ENCODE data around the gene ENTPD3. TPM values are rescaled to one million over a fixed set of nuclear protein-coding genes. Genes with fewer than 3 reads are reported as not detected.

ENTPD3 gene
- total RNA-seq, 1 donor from 2014 or later = 0.29 TPM

DNA sequence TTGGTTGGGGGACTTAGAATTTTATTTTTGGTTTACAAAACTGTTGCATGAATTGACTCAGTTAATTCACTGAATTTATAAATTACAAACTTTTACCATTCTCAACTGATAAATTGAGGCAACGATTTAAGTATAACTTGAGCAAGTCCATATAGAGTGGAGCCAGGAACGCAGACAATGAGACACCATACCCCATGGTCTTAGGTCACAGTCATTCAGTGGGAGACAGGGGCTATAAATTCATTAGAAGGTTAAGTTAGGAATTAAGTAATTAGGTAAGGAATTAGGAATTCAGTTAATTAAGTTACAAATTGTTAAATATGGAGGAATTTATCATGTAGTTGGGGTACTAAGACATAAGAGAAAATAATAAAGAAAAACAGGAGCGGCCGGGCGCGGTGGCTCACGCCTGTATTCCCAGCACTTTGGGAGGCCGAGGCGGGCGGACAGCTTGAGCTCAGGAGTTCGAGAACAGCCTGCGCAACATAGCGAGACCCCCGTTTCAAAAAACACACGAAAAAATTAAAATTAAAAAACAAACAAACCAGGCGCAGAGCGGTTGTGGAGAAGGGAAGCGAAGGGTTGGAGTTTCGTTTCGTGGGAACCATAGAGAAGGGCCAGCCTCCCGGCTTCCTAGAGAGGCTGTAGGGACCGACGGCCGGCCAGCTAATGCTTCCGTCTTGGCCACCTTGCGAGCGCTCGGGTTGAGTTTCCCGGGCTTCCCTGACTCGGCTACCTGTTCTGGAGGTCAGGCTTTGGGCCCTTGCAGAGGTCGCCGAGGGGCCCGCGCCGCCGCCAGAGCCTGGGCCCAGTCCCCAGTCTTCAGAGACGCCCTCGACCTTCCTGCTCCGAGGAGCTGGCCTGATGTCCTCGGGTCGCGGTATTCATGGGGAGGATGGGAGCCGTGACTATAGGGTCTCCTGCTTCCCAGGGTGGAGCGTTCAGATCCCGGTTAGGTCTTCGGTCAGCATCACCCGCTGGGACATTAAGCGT is 89.8 kb downstream of the ENTPD3 start, which contains the start of gene ZNF619:
TSS of gene ZNF619 (plus strand) at position 645 of the 993 bp plus-strand sequence. CDS start 858 bp downstream, outside the sequence.
- no peaks in the 10 kb centered on the region for H3K27me3 ChIP-seq (ENCODE audit: control insufficient read depth, insufficient read depth, low read length)
- no peak for DNase-seq (ENCODE audit: low read depth)
- TF ChIP-seq, protein P1, sequence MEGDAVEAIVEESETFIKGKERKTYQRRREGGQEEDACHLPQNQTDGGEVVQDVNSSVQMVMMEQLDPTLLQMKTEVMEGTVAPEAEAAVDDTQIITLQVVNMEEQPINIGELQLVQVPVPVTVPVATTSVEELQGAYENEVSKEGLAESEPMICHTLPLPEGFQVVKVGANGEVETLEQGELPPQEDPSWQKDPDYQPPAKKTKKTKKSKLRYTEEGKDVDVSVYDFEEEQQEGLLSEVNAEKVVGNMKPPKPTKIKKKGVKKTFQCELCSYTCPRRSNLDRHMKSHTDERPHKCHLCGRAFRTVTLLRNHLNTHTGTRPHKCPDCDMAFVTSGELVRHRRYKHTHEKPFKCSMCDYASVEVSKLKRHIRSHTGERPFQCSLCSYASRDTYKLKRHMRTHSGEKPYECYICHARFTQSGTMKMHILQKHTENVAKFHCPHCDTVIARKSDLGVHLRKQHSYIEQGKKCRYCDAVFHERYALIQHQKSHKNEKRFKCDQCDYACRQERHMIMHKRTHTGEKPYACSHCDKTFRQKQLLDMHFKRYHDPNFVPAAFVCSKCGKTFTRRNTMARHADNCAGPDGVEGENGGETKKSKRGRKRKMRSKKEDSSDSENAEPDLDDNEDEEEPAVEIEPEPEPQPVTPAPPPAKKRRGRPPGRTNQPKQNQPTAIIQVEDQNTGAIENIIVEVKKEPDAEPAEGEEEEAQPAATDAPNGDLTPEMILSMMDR (IDR thresholded peaks at IDR 0.05; ENCODE audit: insufficient read depth, low read length, poor library complexity, severe bottlenecking) = no peak
- H3K36me3 ChIP-seq (ENCODE audit: control insufficient read depth, insufficient read depth, low read length) = no peaks in the 10 kb centered on the region
- peak within 1 kb of the TSS; percentile 90 for H3K4me3 ChIP-seq (ENCODE audit: low read depth, low read length)

DNA sequence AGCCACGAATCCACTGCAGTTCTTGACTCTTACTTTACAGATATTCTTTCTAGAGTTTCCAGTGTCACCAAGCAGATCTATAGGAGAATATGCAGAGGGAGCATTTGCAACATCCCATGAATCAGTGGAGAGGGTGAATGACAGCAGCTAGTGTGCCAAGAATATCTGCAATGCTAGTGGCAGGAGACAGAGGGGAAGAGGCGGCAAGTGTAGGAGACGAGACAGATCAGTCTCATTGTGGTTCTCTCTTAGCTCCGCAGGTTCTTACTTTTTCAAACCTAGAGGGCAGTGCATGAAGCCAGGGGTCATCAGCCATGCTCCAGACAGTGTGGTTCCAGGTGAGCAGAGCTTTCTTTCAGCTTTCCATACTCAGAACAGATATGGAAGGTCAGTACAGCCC is 90.7 kb downstream of the ENTPD3 start:
- TF ChIP-seq, protein P1 (IDR thresholded peaks at IDR 0.05; ENCODE audit: insufficient read depth, low read length, poor library complexity, severe bottlenecking) = no peak
- Histone ChIP-seq H3K36me3 (ENCODE audit: control insufficient read depth, insufficient read depth, low read length) (no peaks in the 10 kb centered on the region), H3K4me3 (ENCODE audit: low read depth, low read length) (peak overlapping the region; percentile 90), H3K27me3 (ENCODE audit: control insufficient read depth, insufficient read depth, low read length) (no peaks in the 10 kb centered on the region)
- DNase-seq (ENCODE audit: low read depth) = no peak

Other genes with a start within 250 kb of the ENTPD3 start
- 18.9 and 38.1 TPM in 2 replicates for gene EIF1B, start 77.5 kb upstream of the ENTPD3 start, total RNA-seq
- gene RPL14, start 70.2 kb downstream of the ENTPD3 start, total RNA-seq = 576 and 649 TPM in 2 replicates
- gene ZNF619, start 89.9 kb downstream of the ENTPD3 start, total RNA-seq = 4.3 and 5.1 TPM in 2 replicates
- gene ZNF620, start 118.9 kb downstream of the ENTPD3 start, total RNA-seq = 6.2 and 10.8 TPM in 2 replicates
- 24.4 and 24.6 TPM in 2 replicates for gene ZNF621, start 137.8 kb downstream of the ENTPD3 start, total RNA-seq

Measured in kidney epithelial cell (primary cell).